ENCODE data around the gene RBP3.

DNA sequence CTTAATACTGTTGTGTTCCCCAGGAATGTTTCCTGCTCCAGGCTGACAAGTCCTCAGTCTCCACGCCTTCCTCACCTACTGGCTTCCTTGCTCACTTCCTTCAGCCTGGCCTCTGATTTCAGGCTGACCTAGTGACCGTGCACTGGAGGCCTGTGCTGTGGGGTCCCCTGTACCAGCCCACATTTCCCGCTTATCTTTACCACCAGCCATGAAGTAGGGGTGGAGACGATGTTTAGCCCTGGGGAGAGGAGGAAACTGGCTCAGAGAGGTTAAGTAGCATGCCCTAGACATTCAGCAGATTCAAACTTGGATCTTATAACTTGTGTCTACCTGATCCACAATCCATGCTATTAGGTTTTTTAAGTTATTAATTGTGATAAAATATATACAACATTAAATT lies 40.7 kb downstream of the RBP3 start:
- TF ChIP-seq CTCF (IDR thresholded peaks at IDR 0.05) (no peak), POLR2A (IDR thresholded peaks at IDR 0.05) (no peak)

Data from ovary (tissue), 3 donors.